ENCODE data around the gene LRRN3.

Gene LRRN3

DNA sequence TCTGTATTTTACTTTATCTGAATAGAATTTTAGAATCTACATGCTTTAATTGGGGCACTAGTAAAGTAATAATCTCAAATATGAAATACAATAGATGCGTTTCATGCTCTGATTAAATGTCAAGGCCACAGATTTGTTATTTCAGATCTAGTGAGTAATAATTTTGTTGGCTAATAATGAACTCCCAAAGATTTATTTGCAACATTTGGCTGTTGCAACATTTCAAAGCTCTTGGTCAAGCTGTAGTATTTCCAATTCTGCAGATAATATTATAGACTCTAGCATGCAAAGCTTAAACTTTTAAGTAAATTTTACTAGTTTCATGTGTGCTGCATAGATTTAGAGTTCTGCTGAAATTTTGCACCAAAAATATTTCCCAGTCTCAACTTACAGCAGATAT is 16.7 kb downstream of the LRRN3 start:
- no peak for FAIRE-seq

- no peak for FAIRE-seq
Observed at GRCh38 chr7:111108000-111108399, 17.1 kb downstream of the LRRN3 start.

GRCh38 chr7:111108496-111108895 is 17.6 kb downstream of the LRRN3 start:
- peak; percentile 94 for FAIRE-seq

GRCh38 chr7:111112439-111112838 is 21.5 kb downstream of the LRRN3 start:
- no peak for FAIRE-seq

GRCh38 chr7:111113263-111114017 is 22.5 kb downstream of the LRRN3 start:
- FAIRE-seq: peak; percentile 30

GRCh38 chr7:111115966-111116365 is 25.0 kb downstream of the LRRN3 start:
- no peak for FAIRE-seq

DNA sequence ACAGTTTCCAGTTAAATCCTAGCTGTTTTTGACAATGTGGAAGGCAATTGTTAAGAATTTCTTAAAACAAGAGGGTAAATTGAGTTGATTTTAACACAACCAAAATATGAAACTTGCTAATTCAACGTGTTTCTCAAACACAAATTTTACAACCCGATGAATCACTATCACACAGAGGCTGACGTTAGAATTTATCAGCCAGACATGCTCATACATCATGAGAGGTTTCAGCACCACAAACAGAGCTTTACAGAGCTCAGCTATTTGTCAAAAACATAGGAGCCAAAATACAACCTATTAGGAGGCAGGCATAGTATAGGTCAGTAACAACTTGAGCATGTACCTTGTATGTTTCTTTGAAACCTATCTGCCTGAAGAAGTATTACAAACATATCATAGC is 36.1 kb downstream of the LRRN3 start:
- peak; percentile 86 for FAIRE-seq

DNA sequence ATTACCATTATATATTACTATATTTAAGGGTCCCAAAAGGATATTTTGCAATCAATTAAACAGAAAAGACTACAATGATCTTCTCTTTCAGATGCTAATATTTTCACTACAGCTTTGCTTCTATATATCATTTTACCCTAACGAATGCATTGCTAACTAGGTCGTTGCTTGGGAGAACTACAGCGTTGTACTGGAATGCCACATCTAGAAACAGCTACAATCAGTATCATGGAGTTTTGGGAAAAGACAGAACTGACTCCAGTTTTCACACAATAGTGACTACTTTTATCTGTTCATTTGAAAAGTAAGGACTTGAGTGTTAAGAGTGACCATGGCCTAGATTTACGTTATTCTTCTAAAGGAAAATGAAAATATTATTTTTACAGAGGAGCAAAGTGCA is 38.5 kb downstream of the LRRN3 start:
- FAIRE-seq: no peak

DNA sequence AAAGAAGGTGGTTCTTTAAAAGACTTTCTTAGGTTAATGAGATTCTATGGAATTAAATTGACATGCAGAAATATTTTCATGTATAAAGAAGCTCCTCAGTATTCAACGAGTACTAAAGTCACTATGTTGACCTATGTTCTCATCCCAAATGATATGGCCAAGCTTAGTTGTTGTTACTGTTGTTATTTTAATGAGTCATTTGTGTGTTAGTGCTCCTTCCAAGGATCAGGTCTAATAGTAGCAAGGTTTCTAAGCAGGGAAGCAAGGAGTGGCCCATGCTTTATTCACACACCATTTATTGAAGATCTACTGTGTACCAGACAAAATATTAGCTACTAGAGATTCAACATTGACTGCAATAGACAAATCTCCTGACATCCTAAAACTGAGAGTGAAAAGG is 41.9 kb downstream of the LRRN3 start:
- no peak for FAIRE-seq

- no peak for FAIRE-seq
Observed at GRCh38 chr7:111137296-111138192, 46.6 kb downstream of the LRRN3 start.

DNA sequence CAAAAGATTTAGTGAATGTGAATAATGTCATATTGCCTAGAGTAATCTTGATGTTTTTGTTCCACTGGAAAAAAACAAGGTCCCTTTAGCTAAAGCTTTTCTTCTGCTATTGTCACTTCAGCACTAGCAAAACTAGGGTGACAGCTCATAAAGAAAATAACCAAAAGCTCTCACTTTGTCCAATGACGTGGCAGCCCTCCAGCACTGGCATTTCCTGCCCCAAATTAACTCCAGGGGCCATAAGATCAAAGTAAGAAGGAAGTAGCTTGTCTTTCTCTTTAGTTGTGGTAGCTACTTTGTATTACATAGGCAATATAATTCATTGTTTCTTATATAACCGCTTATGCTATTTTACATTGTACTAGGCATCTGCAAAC is 47.3 kb downstream of the LRRN3 start:
- no peak for FAIRE-seq

- no peak for FAIRE-seq
Observed at GRCh38 chr7:111138586-111138985, 47.7 kb downstream of the LRRN3 start.

GRCh38 chr7:111140091-111140865 is 49.4 kb downstream of the LRRN3 start:
- FAIRE-seq: no peak

- no peak for FAIRE-seq
Observed at GRCh38 chr7:111145472-111145871, 54.5 kb downstream of the LRRN3 start.

DNA sequence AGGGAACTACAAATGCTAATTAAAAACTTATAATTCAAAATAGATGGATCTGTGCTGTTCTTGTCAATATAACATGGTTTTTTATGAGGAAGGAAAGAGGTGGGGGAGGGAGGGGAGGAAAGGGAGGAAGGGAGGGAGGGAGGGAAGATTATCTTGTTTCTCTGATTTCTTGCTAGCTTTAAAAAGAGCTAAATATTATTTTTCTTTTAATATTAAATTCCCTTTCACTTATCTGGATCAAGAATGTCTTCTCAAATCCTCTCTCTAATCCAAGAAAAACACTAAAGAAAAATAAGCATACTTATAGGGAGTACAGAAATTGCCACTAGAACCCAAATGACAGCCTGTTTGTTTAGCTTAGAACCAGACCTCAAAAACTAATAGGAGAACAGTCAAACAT is 55.2 kb downstream of the LRRN3 start:
- FAIRE-seq: no peak

- no peak for FAIRE-seq
Observed at GRCh38 chr7:111147708-111148533, 57.0 kb downstream of the LRRN3 start.

DNA sequence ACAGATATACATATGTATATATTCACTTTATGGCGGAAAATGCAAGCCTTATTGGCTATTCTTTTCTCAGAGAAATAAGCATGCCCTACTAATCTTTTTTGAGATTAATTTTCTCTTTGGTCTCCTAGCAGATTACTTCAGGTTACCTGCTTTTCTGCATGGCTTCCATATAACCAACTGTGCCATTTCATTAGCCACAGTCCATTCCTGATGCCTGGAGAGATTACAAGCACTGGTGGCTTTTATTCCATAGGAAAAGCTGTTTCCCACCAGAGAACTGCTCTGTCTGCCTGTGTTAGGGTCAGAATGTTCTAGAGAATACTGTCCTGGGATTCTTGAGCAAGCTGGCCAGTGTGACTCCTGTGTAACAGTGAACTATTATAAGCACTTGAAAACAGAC is 59.8 kb downstream of the LRRN3 start:
- no peak for FAIRE-seq

GRCh38 chr7:111159426-111159825 is 68.5 kb downstream of the LRRN3 start:
- no peak for FAIRE-seq

GRCh38 chr7:111160297-111160696 is 69.4 kb downstream of the LRRN3 start:
- peak; percentile 82 for FAIRE-seq

DNA sequence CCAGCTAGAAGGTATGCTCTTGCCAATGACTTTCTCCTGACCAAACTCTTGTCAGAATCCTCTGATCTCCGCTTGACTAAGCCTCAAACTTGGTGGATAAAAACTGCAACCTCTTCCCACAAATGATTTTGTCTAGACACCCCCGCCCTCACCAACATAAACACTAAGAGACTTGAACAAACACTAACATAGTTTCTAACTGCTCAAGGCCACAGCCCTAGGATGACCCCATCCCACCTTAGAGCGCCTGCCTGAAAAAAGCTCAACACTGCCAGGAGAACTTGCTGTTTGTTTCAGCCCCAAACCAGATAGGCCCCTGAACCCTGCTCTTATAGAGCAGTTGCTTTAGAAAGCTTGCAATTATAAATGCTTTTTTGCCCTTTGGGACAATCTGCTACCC is 71.8 kb downstream of the LRRN3 start:
- no peak for FAIRE-seq

GRCh38 chr7:111164442-111164841 is 73.5 kb downstream of the LRRN3 start:
- no peak for FAIRE-seq

DNA sequence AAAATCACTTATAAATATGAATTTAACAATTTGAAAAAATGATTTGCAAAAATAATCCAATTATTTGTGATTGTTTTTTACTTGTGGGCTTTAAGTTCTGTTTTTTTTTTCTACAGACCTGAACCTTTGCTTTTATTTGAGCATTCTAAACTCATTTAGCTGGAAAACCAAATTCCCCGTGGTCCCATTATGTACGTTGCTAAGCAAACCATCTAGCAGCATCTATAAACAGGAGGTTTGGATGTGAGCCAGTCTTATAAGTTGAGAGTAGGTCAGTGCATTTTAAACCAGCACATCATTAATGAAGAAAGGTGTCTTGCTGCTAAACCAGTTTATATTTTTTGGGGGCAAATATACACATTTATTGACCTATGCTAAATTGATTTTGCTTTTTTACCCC is 77.3 kb downstream of the LRRN3 start:
- peak; percentile 89 for FAIRE-seq
